NCI-H524 (cell line): ENCODE data around the gene TMEM39A.

Experiments
- DNase-seq, 2 experiments: peaks; one replicate each; lab custom pipeline; 2025; lab: John Stamatoyannopoulos, UW

The TMEM39A gene

DNA sequence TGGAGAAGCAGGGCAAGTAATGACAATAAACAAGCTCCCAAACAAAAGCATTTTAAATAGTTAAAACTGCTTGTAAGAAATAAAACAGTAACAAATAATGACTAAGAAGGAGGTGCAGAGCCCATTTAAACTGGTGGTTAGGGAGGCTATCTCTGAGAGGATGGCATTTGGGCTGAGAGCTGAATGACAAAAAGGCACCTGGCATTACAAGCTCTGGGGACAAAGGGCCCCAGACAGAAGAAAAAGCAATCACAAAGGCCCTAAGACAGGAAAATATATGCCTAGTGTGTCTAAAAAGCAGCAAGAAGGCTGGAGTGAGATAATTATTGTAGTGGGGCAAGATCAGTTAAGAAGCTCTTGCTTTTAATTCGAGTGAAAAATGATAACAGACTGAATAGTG lies 9.6 kb downstream of the TMEM39A start:
- no peak for DNase-seq

DNA sequence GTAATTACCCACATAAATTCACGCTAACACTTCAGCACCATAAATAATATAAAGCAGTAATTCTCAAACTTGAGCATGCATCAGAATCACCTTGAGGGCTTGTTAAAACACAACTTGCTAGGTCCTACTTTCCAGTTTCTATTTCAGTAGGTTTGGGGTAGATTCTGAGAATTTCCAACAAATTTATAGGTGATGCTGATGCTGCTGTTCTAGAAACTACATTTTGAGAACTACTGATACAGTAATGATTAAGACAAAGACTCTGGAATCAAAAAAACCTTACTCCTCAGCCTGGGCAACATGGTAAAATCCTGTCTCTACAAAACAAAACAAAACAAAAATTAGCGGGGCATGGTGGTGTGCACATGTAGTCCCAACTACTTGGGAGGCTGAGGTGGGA lies 18.8 kb downstream of the TMEM39A start:
- DNase-seq = no peak

DNA sequence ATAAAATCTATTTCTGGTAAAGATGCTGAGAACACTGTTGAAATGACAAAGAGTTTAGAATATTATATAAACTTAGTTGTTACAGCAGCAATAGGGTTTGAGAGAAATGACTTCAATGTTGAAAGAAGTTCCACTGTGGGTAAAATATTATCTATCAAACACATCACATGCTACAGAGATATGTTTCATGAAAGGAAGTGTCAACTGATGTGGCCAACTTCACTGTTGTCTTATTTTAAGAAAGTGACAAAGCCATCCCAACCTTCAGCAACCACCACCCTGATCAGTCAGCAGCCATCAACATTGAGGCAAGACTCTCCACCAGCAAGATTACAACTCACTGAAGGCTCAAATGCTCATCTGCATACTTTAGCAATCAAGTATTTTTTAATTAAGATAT lies 20.2 kb downstream of the TMEM39A start:
- DNase-seq = no peak

DNA sequence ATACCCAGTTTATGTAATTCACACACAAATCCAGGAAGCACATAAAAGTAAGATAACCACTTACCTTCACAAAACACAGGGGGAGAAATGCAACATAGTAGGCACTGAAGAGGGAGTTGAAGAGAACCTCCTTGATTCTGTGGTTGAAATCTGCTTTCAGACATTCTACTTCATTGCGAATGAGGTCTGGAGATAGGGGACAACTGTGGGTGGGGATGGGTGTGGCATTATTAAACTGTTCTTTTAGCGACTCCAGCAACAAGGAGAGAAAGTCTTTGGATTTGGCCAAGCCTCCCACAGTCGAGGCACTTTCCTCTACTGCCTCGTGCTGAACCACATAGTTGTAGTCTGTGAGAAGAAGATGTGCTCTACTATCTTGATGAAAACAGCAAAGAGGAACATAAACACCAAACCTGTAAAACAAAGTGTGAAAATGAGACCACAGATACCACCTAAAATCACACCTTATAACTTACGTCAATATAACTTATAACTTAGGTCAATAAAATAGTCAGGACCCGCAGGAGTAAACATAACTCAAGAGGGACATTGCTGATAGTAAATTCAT lies 25.6 kb downstream of the TMEM39A start:
- DNase-seq = no peak

DNA sequence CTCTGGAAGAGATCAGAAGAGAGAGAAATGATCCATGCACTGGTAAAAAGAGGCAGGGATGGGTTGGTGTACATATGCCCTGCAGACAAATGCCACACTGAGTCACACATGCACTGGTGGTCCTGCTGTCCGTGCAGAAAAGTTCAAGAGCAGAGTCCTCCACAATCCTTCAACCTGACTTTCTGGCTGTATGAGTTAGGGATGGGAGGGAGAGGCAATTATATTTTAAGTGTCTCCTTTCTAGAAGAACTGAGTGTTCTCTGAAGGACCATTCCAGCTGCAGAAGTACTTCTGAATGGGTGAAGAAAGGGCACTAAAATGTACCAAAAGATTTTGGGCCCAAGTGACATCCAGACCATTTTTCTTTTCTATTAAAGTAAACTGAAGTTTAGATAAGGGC lies 26.4 kb downstream of the TMEM39A start:
- DNase-seq = no peak

DNA sequence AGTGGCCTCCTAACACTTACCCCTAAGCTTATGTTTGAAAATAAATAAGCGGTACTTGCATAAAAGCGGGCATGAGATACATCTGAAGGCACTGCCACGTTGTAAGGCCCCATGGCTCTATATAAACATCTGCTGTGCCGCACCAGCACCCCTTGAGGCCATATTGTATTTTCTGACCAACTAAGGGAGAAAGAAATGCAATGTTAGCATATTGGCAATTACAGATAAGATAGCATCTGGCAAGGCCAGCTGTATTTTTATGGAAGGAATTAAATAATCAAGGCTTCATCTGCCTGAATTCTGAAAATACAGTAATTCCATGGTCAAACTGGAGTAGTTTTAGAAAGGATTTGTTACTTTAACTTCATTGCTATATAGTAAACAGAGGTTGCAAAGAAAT lies 28.7 kb downstream of the TMEM39A start:
- peak in 1 of 2 experiments; percentile 24 for DNase-seq

DNA sequence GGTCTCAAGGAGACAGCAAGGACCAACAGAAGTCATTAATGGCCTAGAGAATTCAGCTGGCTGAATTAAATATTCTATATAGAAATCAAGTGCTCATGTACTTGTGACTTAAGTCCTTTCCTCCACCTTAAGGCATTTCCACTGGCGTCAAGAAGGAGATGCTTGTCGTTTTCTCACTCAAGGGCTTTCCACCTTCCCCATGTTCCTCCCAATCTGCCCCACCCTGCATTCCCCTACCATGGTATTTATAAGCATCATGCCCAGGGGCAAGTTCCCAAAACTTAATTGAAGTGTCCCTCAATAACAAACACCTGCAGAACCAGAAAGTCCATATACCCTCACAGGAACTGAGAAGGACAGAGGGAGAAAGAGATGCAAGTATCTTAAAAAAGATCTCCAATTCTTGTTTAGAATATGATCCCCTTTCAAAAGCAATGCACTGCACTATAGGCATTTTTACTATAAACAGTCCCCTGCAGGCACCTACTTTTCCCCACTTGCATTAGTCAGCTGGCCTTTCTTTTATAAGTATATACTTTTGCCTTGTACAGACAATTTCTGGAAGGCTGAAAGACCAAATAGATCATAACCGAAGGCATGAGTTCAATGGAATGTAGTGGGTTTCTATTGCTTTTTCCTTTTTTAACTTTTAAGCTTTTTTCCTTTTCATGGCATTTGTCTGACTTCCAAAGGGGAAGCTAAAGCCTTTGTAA lies 29.6 kb downstream of the TMEM39A start:
- no peak for DNase-seq

DNA sequence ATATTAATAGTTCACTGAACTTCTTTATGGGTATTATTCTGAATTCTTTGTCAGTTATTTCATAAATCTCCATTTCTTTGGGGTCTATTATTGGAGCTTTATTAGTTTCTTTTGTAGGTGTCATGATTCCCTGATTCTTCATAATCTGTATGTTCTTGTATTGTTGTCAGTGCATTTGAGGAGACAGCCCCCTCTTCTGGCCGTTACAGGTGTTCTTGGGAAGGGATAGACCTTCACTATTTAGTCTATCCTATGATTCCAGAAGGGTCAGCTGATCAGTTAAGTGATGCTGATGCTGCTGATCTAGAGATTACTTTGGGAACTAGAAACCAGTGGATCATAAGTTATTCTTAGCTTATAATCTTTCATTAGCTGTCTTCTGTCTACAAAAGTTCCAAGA lies 34.9 kb downstream of the TMEM39A start:
- DNase-seq = peak in 1 of 2 experiments; percentile 16

DNA sequence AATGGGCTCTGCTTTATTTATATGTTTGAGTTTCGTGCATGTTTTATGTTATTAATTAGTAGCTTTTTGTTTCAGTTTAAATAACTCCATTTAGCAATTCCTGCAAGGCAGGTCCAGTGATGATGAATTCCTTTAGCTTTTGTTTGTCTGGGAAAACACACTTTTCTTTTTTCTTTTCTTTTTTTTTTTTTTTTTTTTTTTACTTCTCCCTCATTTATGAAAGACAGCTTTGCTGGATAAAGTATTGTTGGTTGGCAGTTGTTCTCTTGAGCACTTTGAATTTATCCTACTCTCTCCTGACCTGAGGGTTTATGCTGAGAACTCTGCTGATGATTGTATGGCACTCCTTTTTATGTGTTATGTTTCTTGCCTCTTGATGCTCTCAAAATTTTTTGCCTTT lies 35.7 kb downstream of the TMEM39A start:
- DNase-seq = no peak

DNA sequence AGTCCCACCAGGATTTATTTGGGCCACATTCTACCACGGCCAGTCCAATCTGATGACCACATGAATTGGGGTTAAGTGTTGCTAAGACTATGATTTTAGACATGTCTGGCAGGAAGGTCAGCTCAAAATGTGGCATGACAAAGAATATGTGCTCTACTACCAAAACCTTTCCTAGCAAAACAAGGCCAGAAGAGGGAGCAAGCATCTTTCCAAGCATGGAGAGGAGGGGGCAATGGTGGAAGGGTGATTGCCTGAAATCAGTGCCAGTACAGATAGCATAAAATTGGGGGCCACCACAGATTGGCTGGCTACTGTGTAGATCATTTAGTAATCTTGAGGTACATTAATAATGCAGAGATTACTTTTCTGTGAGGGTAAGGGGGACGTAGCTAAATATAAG lies 43.2 kb downstream of the TMEM39A start:
- peak in 1 of 2 experiments; percentile 42 for DNase-seq

DNA sequence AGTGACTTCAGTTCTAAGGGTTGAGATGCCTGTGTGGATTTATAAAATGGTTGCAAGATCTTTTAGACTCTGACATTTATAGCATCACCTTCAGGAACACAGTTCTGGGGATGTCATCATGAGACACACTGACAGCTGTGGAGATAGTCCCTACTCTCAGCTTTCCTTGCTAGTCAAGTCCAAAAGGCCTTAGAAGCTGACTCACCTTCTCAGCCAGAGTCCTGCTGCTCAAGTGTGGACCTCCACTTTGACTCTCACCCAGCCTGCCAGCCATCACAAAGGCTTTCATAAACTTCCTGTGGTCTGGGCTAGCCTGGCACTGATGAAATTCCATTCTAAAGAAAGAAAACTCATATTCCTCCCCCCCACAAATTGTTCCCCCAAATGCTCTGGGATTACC lies 44.8 kb downstream of the TMEM39A start:
- DNase-seq = no peak

DNA sequence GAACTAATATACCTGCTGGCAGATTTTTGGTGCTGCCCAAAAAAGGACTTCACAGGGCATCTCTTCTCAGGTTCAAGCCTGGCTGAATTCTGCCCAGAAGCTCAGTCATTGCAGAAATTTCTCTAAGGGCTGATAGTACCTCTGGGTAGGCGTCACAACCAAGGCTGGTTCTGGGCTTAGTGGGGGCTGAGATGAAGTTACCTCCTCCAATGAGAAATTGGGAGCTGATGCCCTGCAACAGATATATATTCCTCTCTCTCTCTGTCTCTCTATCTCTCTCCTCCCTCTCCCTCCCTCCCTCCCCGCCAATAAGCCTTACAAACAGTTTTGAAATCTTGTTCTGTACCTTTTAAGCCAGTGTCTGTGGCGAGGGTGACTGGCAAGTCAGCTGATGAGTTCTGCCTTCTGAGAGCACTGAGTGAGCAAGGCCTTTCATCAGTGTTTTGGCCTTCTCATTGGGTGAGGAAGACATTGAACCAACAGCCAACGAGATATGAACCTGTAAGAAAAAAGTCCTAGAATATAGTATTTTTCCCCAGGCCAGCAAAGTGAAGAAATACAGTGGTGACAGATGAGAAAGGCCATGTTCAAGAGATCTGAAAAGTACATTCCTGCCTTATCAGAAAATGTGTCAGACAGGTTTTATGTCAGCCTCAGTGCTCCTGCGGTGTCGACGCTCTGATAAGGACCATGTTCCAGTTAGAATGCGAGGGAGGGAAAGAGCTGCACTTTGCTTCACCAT lies 45.5 kb downstream of the TMEM39A start:
- DNase-seq = no peak

DNA sequence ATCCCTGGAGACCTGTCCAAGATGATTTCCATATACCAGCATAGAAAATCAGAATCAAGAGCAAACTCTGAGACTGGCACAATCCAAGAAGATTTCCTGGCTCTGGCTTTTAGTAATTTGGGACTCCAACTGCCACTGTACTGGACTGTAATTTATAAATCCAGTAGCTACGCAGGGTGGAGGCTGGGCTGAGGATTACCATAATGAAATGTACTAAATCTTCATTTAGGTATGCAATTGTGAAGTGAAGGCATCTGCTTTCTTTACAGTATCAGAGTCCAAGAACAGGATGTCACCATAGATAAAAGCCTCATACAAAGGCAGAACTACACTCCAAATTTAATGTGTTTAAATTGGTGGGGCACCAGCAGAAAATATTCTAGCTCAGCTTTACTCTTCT lies 46.5 kb downstream of the TMEM39A start:
- no peak for DNase-seq

DNA sequence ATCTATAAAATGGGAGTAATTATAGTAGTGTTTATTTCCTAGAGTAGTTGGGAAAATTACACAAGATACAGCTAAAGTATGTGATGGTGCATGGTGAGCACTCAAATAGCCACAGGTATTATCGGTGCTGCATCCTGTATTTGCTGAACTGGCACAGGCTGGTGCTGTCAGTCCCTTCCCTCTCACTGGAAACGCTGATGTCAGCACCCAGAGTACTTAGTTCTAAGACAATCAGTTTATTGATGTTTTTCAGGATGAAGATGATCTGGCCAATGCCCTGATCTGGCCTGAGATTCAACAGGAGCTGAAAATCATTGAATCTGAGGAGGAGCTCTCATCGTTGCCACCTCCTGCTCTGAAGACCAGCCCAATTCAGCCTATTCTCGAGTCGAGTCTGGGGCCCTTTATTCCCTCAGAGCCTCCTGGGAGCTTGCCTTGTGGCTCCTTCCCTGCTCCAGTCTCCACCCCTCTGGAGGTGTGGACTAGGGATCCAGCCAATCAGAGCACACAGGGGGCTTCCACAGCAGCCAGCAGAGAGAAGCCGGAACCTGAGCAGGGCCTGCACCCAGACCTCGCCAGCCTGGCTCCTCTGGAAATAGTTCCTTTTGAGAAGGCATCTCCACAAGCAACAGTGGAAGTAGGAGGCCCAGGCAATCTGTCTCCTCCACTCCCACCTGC lies 49.7 kb downstream of the TMEM39A start:
- DNase-seq = no peak

DNA sequence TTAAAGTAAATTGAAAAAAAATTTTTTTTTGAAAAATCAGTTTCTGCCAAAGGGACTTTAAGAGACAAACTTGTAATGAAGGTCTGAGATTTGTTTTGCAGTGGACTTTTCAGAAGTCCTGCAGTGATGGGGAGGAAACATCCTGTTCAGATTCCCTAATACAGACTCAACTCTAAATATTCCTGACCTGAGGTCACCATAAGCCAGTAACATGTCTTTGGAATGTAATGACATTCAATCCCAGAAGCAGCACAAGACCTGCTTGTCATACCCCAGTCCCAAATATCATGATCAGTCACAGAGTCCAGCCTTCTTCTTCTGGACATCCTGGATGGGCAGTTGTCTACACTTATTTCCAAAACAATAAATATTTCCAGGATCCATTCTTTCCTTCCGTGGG lies 53.6 kb downstream of the TMEM39A start:
- DNase-seq = no peak

DNA sequence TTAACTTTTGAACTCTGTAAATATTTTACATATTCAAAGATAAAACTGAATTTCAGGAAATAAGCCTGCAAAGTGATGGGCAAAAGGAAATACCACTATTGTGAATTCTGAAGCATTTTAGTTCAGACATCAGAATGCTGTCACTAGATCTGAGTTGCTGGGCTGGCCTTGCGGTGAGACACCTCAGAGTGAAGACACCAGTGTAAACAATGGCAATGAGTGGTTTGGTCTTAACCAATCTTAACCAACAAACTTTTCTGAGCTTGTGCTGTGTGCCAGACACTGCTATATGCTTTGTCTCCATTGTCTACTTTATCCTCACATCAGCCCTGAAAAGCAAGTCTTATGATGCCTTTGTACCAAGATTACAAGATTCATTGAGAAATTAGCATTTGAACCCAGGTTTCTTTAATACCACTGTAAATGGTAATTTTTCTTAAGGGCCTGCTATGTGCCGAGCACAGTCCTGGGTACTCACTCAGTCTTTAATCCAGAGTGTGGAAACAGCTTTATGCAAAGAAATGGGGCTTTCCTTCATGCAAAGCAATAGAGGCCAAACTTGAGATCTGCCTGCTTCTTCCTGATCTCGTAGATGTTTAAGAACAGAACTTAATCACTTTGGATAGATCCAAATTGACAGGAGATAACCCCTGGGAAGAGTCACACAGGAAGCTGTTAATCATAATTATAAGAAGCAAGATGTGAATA lies 55.0 kb downstream of the TMEM39A start:
- no peak for DNase-seq

DNA sequence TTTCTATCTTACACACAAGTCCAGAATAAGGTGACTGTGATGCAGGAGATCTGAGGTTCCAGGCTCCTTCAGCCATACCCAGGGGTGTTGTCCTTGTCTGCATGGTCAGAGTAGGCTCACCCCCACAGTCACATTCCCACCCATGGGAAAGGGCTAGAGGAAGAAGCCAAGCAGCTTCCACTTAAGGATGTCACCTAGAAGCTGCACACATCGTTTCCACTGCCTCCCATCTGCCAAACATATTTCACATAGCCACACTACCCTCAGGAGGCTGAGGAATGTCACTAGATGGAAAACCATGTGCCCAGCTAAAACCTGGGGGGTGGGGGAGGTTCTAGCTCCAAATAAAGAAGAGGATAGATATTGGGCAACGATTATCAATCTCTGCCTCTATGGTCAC lies 58.1 kb downstream of the TMEM39A start:
- no peak for DNase-seq

DNA sequence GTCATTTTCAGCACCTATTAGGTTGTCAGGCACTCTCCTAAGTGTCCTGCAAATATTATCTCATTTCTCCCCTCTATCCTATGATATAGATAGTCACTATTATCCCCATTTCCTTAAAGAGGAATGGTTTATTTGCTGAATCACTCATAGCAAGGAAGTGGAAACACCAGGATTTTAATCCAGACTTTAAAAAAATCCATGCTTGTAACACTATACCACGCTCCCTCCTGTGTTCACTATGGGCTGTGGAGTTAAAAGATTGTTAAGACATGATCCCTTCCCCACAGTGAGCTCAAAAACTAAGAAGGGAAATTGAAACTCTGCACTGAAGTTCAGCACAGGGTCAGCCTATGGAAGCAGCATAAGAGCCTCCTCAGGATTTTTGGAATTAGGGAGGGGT lies 60.2 kb downstream of the TMEM39A start:
- peak; percentile 37 to 93 for DNase-seq

DNA sequence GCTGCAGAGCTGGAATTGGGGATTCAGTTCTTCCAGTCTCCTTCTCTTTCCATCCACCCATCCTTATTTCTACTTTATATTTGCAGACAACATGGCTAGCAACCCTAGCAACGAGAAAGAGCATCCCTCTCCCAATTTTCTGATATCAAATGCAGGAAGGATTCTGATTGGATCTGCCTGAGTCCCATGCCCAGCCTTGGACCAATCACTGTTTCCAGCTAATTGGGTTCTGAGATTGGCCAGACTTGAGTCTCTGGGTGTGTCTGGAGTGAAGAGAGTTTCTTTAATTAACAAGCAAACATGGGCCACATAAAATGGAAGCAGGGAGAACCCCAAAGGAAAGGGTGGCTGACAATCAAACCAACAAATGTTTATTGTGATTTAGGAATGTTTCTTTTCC lies 60.6 kb downstream of the TMEM39A start:
- peak; percentile 36 to 58 for DNase-seq

DNA sequence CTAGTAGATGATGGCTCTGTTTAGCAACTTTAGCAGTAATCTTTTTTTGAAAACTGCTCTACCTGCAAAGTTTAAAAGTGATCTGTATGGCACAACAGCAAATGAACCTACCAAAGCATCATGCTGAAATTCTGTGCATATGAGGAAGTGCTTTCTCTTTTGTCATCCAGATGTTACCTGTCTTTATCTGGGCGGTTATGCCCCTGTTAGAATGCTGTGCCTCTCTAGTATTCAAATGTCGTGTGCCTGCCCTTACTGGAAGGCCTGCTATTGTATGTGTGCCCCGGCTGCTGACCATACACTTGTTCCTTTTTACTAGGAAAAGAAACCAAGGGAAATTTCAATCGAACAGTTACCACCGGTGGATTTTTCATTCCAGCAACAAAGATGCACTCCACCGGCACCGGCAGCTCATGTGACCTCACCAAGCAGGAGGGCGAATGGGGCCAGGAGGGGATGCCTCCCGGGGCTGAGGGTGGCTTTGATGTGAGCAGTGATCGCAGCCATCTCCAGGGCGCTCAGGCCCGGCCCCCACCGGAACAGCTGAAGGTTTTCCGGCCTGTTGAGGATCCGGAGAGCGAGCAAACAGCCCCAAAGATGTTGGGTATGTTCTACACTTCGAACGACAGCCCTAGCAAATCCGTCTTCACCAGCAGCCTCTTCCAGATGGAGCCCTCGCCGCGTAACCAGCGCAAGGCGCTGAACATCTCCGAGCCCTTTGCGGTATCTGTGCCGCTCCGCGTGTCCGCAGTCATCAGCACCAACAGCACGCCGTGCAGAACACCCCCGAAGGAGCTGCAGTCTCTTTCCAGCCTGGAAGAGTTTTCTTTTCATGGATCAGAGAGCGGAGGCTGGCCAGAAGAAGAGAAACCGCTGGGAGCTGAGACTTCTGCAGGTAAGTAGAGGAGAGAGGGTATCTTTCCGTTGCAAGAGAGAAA lies 61.6 kb downstream of the TMEM39A start:
- no peak for DNase-seq

DNA sequence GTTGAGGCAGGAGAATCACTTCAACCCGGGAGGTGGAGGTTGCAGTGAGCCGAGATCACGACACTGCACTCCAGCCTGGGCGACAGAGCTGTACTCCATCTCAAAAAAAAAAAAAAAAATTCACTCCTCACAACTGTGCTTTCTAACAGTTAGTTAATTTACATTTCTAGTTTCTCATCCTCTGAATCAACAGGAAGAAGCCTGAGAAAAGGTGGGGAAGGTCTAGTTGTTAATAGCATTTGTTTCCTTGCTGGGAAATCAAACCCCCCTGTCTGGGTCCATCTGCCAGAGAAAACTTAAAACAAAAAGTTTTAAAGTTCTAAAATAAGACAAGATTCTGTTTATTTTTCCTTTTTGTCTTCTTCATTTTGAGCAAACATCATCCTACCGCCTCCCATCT lies 62.3 kb downstream of the TMEM39A start:
- DNase-seq = no peak
